WTC11 (cell line): Measurements from ENCODE around the gene SLC25A17.

Experiments used
- CBFB ChIP-seq: sonication (generic); formaldehyde crosslinking; IDR thresholded peaks from 2 replicates; pipeline ENCODE4 v1.8.1; 2022; ENCODE audit warnings: mild to moderate bottlenecking, low read depth, missing genetic modification reagents
- GRHL2 ChIP-seq: fragments of 250-450 bp; sonication (Bioruptor Pico); IDR thresholded peaks from 2 replicates; pipeline ENCODE4 v1.8.0; 2022; ENCODE audit warnings: mild to moderate bottlenecking, moderate library complexity; ENCODE audit not compliant: insufficient replicate concordance, severe bottlenecking
- TF ChIP-seq, protein P1 (sequence below): fragments of 200-600 bp; IDR thresholded peaks from 2 replicates; pipeline ENCODE4 v1.8.0; 2022; ENCODE audit warnings: antibody characterized with exemption
- TF ChIP-seq, protein P2 (sequence below): sonication (generic); formaldehyde crosslinking; IDR thresholded peaks from 2 replicates; pipeline ENCODE4 v1.8.0; 2022; ENCODE audit warnings: mild to moderate bottlenecking, missing genetic modification reagents
- TF ChIP-seq, protein P3 (sequence below): fragments of 250-450 bp; sonication (Bioruptor Pico); IDR thresholded peaks from 2 replicates; pipeline ENCODE4 v1.9.0; 2021; ENCODE audit warnings: mild to moderate bottlenecking
- TF ChIP-seq, protein P4 (sequence below): fragments of 250-450 bp; sonication (Bioruptor Pico); IDR thresholded peaks from 2 replicates; pipeline ENCODE4 v1.8.0; 2021; ENCODE audit warnings: mild to moderate bottlenecking
- TF ChIP-seq, protein P5 (sequence below): sonication (generic); formaldehyde crosslinking; IDR thresholded peaks from 2 replicates; pipeline ENCODE4 v1.8.0; 2022; ENCODE audit warnings: mild to moderate bottlenecking, missing genetic modification reagents

DNA sequence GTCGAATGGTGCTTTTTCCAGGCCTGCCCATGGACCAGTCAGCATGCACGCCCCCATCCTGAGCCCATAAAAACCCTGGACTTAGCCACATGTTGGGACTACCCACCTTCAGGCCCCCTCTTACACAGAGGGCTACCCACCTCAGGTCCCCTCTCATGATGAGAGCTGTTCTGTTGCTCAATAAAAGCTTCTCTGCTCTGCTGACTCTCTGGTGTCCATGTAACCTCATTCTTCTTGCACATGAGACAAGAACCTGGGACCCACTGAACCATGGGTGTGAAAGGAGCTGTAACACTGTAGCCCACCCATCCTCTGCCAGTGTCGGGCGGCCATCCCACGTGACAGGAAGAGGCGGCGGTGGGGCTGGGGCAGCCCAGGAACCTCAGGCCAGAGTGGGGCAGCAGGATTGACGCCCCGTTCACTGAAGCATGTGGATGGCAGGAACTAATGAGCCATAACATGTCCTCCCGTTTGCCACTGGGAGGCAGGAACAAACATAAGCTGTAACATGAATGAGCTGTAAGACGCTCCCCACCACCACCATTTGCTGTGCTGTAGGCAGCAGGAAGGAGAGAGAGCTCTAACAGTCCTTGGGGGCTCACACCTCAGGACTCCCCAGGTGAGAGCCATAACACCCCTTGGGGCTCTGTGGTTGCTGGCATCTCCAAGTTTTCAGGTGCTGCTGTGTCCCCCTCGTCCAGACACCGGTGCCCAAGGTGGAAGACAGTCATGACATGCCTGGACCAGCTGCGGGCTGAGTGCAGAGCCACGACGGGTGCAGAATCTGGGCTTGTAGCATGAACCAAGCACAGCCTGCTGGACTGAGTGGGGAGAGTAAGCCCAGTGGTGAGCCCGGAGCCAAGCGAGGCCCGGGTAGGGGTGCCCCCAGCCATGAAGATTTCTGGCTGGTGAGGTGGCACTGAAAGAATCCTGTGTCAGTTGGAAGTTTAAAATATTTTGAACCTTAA is 70.5 kb downstream of the SLC25A17 start:
- TF ChIP-seq, protein P1, sequence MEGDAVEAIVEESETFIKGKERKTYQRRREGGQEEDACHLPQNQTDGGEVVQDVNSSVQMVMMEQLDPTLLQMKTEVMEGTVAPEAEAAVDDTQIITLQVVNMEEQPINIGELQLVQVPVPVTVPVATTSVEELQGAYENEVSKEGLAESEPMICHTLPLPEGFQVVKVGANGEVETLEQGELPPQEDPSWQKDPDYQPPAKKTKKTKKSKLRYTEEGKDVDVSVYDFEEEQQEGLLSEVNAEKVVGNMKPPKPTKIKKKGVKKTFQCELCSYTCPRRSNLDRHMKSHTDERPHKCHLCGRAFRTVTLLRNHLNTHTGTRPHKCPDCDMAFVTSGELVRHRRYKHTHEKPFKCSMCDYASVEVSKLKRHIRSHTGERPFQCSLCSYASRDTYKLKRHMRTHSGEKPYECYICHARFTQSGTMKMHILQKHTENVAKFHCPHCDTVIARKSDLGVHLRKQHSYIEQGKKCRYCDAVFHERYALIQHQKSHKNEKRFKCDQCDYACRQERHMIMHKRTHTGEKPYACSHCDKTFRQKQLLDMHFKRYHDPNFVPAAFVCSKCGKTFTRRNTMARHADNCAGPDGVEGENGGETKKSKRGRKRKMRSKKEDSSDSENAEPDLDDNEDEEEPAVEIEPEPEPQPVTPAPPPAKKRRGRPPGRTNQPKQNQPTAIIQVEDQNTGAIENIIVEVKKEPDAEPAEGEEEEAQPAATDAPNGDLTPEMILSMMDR = no peak
- TF ChIP-seq, protein P2, sequence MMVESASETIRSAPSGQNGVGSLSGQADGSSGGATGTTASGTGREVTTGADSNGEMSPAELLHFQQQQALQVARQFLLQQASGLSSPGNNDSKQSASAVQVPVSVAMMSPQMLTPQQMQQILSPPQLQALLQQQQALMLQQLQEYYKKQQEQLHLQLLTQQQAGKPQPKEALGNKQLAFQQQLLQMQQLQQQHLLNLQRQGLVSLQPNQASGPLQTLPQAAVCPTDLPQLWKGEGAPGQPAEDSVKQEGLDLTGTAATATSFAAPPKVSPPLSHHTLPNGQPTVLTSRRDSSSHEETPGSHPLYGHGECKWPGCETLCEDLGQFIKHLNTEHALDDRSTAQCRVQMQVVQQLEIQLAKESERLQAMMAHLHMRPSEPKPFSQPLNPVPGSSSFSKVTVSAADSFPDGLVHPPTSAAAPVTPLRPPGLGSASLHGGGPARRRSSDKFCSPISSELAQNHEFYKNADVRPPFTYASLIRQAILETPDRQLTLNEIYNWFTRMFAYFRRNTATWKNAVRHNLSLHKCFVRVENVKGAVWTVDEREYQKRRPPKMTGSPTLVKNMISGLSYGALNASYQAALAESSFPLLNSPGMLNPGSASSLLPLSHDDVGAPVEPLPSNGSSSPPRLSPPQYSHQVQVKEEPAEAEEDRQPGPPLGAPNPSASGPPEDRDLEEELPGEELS (CRISPR knock-in tag) = no peak
- TF ChIP-seq, protein P3, sequence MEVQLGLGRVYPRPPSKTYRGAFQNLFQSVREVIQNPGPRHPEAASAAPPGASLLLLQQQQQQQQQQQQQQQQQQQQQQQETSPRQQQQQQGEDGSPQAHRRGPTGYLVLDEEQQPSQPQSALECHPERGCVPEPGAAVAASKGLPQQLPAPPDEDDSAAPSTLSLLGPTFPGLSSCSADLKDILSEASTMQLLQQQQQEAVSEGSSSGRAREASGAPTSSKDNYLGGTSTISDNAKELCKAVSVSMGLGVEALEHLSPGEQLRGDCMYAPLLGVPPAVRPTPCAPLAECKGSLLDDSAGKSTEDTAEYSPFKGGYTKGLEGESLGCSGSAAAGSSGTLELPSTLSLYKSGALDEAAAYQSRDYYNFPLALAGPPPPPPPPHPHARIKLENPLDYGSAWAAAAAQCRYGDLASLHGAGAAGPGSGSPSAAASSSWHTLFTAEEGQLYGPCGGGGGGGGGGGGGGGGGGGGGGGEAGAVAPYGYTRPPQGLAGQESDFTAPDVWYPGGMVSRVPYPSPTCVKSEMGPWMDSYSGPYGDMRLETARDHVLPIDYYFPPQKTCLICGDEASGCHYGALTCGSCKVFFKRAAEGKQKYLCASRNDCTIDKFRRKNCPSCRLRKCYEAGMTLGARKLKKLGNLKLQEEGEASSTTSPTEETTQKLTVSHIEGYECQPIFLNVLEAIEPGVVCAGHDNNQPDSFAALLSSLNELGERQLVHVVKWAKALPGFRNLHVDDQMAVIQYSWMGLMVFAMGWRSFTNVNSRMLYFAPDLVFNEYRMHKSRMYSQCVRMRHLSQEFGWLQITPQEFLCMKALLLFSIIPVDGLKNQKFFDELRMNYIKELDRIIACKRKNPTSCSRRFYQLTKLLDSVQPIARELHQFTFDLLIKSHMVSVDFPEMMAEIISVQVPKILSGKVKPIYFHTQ = no peak
- TF ChIP-seq GRHL2 (CRISPR knock-in tag) (no peak), CBFB (no peak)
- TF ChIP-seq, protein P4, sequence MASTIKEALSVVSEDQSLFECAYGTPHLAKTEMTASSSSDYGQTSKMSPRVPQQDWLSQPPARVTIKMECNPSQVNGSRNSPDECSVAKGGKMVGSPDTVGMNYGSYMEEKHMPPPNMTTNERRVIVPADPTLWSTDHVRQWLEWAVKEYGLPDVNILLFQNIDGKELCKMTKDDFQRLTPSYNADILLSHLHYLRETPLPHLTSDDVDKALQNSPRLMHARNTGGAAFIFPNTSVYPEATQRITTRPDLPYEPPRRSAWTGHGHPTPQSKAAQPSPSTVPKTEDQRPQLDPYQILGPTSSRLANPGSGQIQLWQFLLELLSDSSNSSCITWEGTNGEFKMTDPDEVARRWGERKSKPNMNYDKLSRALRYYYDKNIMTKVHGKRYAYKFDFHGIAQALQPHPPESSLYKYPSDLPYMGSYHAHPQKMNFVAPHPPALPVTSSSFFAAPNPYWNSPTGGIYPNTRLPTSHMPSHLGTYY (CRISPR knock-in tag) = no peak
- TF ChIP-seq, protein P5, sequence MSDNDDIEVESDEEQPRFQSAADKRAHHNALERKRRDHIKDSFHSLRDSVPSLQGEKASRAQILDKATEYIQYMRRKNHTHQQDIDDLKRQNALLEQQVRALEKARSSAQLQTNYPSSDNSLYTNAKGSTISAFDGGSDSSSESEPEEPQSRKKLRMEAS = no peak
